GM23248 (cell line): ENCODE measurements around the gene EFR3B. TPM values are rescaled to one million over a fixed set of nuclear protein-coding genes. Genes with fewer than 3 reads are reported as not detected.
"Not testable (repeated sequence)": the region's sequence is repeated elsewhere in the genome, so short reads cannot be mapped to it uniquely, and the experiment has no call there.

ENCODE experiments used
- DNase-seq: peaks from one replicate; pipeline ENCODE4 v3.0.0-alpha.2; 2015
- H2AFZ ChIP-seq: fragments of 200-600 bp; sonication (generic); 2 replicates; pipeline ENCODE4 v1.6.1; 2016; ENCODE audit warnings: antibody characterized with exemption
- H3F3A ChIP-seq: fragments of 200-600 bp; sonication (generic); 2 replicates; pipeline ENCODE4 v1.6.1; 2016; ENCODE audit warnings: mild to moderate bottlenecking, antibody characterized with exemption, mixed run types; ENCODE audit not compliant: insufficient read depth
- H3K27ac ChIP-seq: fragments of 200-600 bp; sonication (generic); 2 replicates; pipeline ENCODE4 v1.5.1; 2016; ENCODE audit warnings: mild to moderate bottlenecking
- H3K27me3 ChIP-seq: fragments of 200-600 bp; sonication (generic); replicated peaks from 2 replicates; pipeline ENCODE4 v1.6.1; 2016; ENCODE audit warnings: mild to moderate bottlenecking; ENCODE audit not compliant: insufficient read depth
- H3K36me3 ChIP-seq: fragments of 200-600 bp; sonication (generic); 2 replicates; pipeline ENCODE4 v1.6.1; 2016; ENCODE audit warnings: low read depth, mild to moderate bottlenecking
- H3K4me1 ChIP-seq: fragments of 200-600 bp; sonication (generic); 2 replicates; pipeline ENCODE4 v1.6.1; 2016; ENCODE audit warnings: mild to moderate bottlenecking; ENCODE audit not compliant: insufficient read depth
- H3K4me2 ChIP-seq: fragments of 200-600 bp; sonication (generic); one replicate; pipeline ENCODE4 v1.6.1; 2016; ENCODE audit warnings: mild to moderate bottlenecking; ENCODE audit not compliant: unreplicated experiment
- H3K4me3 ChIP-seq: fragments of 200-600 bp; sonication (generic); 2 replicates; pipeline ENCODE4 v1.5.1; 2016; ENCODE audit warnings: mild to moderate bottlenecking
- H3K79me2 ChIP-seq: fragments of 200-600 bp; sonication (generic); 2 replicates; pipeline ENCODE4 v1.6.1; 2016; ENCODE audit warnings: mild to moderate bottlenecking; ENCODE audit not compliant: insufficient read depth
- H3K9ac ChIP-seq: fragments of 200-600 bp; sonication (generic); 2 replicates; pipeline ENCODE4 v1.6.1; 2016; ENCODE audit warnings: mild to moderate bottlenecking
- H3K9me2 ChIP-seq: fragments of 200-600 bp; sonication (generic); 2 replicates; pipeline ENCODE4 v1.6.1; 2016; ENCODE audit warnings: mixed run types, mild to moderate bottlenecking, moderate library complexity; ENCODE audit not compliant: insufficient read depth
- H3K9me3 ChIP-seq: fragments of 200-600 bp; sonication (generic); one replicate; pipeline ENCODE4 v1.6.1; 2017; ENCODE audit warnings: low read depth
- H4K20me1 ChIP-seq: fragments of 200-600 bp; sonication (generic); 2 replicates; pipeline ENCODE4 v1.6.0; 2016; ENCODE audit not compliant: insufficient read depth
- EZH2 ChIP-seq: fragments of 200-600 bp; sonication (generic); IDR thresholded peaks from 2 replicates; pipeline ENCODE4 v1.6.1; 2018; ENCODE audit warnings: antibody characterized with exemption, mild to moderate bottlenecking; ENCODE audit not compliant: insufficient read depth, poor library complexity, severe bottlenecking
- EZH2phosphoT487 ChIP-seq: fragments of 200-600 bp; sonication (generic); IDR thresholded peaks from 2 replicates; pipeline ENCODE4 v1.6.1; 2018; ENCODE audit warnings: antibody characterized with exemption, moderate library complexity, mild to moderate bottlenecking, low read depth; ENCODE audit not compliant: insufficient read depth
- WGBS, 2 experiments: methylation state at CpG; one replicate each; pipeline ENCODE4 v1.1.6; 2015 to 2017; ENCODE audit warnings: low lambda C conversion rate in 2 of 2, low coverage in 1 of 2; ENCODE audit errors: missing lambda C conversion rate in 2 of 2; 5-methylcytosine and 5-hydroxymethylcytosine counted together
- in situ Hi-C: fragments of 300-500 bp; cut with MboI; formaldehyde crosslinking; loops from 2 replicates; pipeline ENCODE4 v1.15.0; 2020
- polyA plus RNA-seq: library from polyadenylated mRNA; unstranded; fragments of >200 nt; fragmentation: Nextera tagmentation; extraction: Ambion mirVana; gene quantifications from 2 replicates; pipeline ENCODE4 v1.2.1, GENCODE V29; 2016
- total RNA-seq: library from RNA; depleted of rRNA; stranded (reverse); fragments of >200 nt; shearing (Covaris generic); gene quantifications from 2 replicates; pipeline ENCODE4 v1.2.3, GENCODE V29; 2014

Gene EFR3B
- total and polyA plus RNA-seq, 2 experiments from 2014 or later = 0.51 to 0.97 TPM

DNA sequence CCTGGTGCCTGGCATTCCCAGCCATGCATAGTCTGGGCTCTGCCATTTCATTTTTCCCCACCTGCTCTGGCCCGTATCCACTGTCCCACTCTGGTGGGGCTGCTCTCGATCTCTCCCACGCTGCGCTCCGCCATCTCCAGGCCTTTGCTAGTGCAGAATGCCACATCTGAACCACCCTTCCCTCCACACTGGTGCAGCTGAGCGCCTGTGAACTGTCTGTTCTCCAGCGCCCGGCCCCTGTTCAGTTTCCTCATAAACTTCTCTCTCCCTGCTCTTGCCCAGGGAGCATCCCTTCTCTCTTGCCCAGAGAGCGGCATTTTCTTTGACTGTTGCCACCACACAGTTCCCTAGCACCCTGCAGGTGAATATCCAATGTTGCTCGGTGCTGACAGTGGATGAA is 105.0 kb downstream of the EFR3B start:
- H3K9ac ChIP-seq = no peak overlapping the region
- WGBS, 2 experiments = 92 to 95% methylated on average over 10 of the region's 10 CpGs
- H3K9me3 ChIP-seq = no peaks in the 10 kb centered on the region
- no peaks in the 10 kb centered on the region for H3F3A ChIP-seq
- H3K9me2 ChIP-seq = no peaks in the 10 kb centered on the region
- H3K27me3 ChIP-seq = no peaks in the 10 kb centered on the region
- no peak overlapping the region for H3K27ac ChIP-seq
- TF ChIP-seq EZH2phosphoT487 (no peak), EZH2 (no peak)
- no peak overlapping the region for H2AFZ ChIP-seq
- DNase-seq = no peak
- H3K36me3 ChIP-seq = no peaks in the 10 kb centered on the region
- no peaks in the 10 kb centered on the region for H3K4me1 ChIP-seq
- no peaks in the 10 kb centered on the region for H3K79me2 ChIP-seq
- no peak overlapping the region for H3K4me2 ChIP-seq
- H4K20me1 ChIP-seq = no peaks in the 10 kb centered on the region
- no peak overlapping the region for H3K4me3 ChIP-seq
- in situ Hi-C loops = loop anchor here (25.0 kb wide), 1 partner anchor 310 kb away; no protein-coding TSS in a partner anchor

GRCh38 chr2:25149646-25150045 is 107.8 kb downstream of the EFR3B start:
- H3K9ac ChIP-seq = no peak overlapping the region
- no peaks in the 10 kb centered on the region for H4K20me1 ChIP-seq
- H3K27ac ChIP-seq = no peak overlapping the region
- no peak overlapping the region for H3K4me3 ChIP-seq
- no peak overlapping the region for H3K4me2 ChIP-seq
- no peaks in the 10 kb centered on the region for H3K36me3 ChIP-seq
- TF ChIP-seq EZH2phosphoT487 = no peak
- TF ChIP-seq EZH2 = no peak
- no peaks in the 10 kb centered on the region for H3K9me2 ChIP-seq
- H3K27me3 ChIP-seq = no peaks in the 10 kb centered on the region
- H2AFZ ChIP-seq = no peak overlapping the region
- H3K4me1 ChIP-seq = no peaks in the 10 kb centered on the region
- H3F3A ChIP-seq = no peaks in the 10 kb centered on the region
- no peaks in the 10 kb centered on the region for H3K79me2 ChIP-seq
- WGBS, 2 experiments = 85 to 92% methylated on average over 6 of the region's 6 CpGs
- in situ Hi-C loops = loop anchor here (25.0 kb wide), 1 partner anchor 312 kb away; no protein-coding TSS in a partner anchor
- no peaks in the 10 kb centered on the region for H3K9me3 ChIP-seq
- no peak for DNase-seq

GRCh38 chr2:25150993-25151392 is 109.1 kb downstream of the EFR3B start:
- DNase-seq, H3K9me3 ChIP-seq, H3K27me3 ChIP-seq, H3K9ac ChIP-seq, H3K27ac ChIP-seq, H2AFZ ChIP-seq, H3K9me2 ChIP-seq, in situ Hi-C loops, H3K36me3 ChIP-seq, H3K4me3 ChIP-seq, H3K79me2 ChIP-seq, H4K20me1 ChIP-seq, H3F3A ChIP-seq, H3K4me1 ChIP-seq, H3K4me2 ChIP-seq: not testable (repeated sequence)
- 85 to 86% methylated on average over 5 of the region's 5 CpGs for WGBS, 2 experiments

GRCh38 chr2:25151718-25152117 is 109.8 kb downstream of the EFR3B start:
- Histone ChIP-seq H3K9ac (no peak overlapping the region), H3F3A (no peaks in the 10 kb centered on the region), H3K9me3 (no peaks in the 10 kb centered on the region), H3K79me2 (no peaks in the 10 kb centered on the region), H4K20me1 (no peaks in the 10 kb centered on the region), H2AFZ (no peak overlapping the region), H3K4me1 (no peaks in the 10 kb centered on the region), H3K27me3 (no peaks in the 10 kb centered on the region), H3K27ac (no peak overlapping the region), H3K4me3 (no peak overlapping the region), H3K36me3 (no peaks in the 10 kb centered on the region), H3K4me2 (no peak overlapping the region), H3K9me2 (no peaks in the 10 kb centered on the region)
- no peak for DNase-seq
- WGBS, 2 experiments = 84 to 86% methylated on average over 12 of the region's 12 CpGs
- in situ Hi-C loops = no loop called here
- no peak for TF ChIP-seq EZH2

GRCh38 chr2:25155401-25155800 is 113.5 kb downstream of the EFR3B start:
- no peaks in the 10 kb centered on the region for H3K9me3 ChIP-seq
- H3K27me3 ChIP-seq = no peaks in the 10 kb centered on the region
- no peak for DNase-seq
- 72 to 75% methylated on average over 10 of the region's 10 CpGs for WGBS, 2 experiments
- H3K79me2 ChIP-seq = no peaks in the 10 kb centered on the region
- in situ Hi-C loops = no loop called here
- no peak overlapping the region for H2AFZ ChIP-seq
- no peak overlapping the region for H3K27ac ChIP-seq
- H3K4me1 ChIP-seq = no peaks in the 10 kb centered on the region
- H3F3A ChIP-seq = no peaks in the 10 kb centered on the region
- no peaks in the 10 kb centered on the region for H3K36me3 ChIP-seq
- H4K20me1 ChIP-seq = no peaks in the 10 kb centered on the region
- H3K4me3 ChIP-seq = no peak overlapping the region
- TF ChIP-seq EZH2phosphoT487 (no peak), EZH2 (no peak)
- H3K9me2 ChIP-seq = no peaks in the 10 kb centered on the region
- H3K4me2 ChIP-seq = no peak overlapping the region
- H3K9ac ChIP-seq = no peak overlapping the region
